Activated T-helper 2 cell treated with anti-CD3 and anti-CD28 coated beads, Interferon-gamma antibody, Interleukin-2, Interleukin-4, amounts not matched to agents 10 μg/mL and 5 μg/mL and 100 μg/mL, durations not matched to agents 14 hours and 24 hours and 36 hours (primary cell): Measurements from ENCODE around the gene LIN37. TPM values are rescaled to one million over a fixed set of nuclear protein-coding genes. Genes with fewer than 3 reads are reported as not detected.
"Not testable (repeated sequence)": the region's sequence is repeated elsewhere in the genome, so short reads cannot be mapped to it uniquely, and the experiment has no call there.

Experiments used
- DNase-seq: peaks from one replicate; pipeline ENCODE4 v3.0.0; 2021; ENCODE audit warnings: low spot score
- H3K27ac Mint-ChIP-seq: one replicate; pipeline ENCODE4 v1.8.0; 2021; ENCODE audit warnings: mixed read lengths
- H3K27me3 Mint-ChIP-seq: one replicate; pipeline ENCODE4 v1.8.0; 2021; ENCODE audit warnings: low read depth, mixed read lengths
- H3K36me3 Mint-ChIP-seq: one replicate; pipeline ENCODE4 v1.8.0; 2021; ENCODE audit warnings: low read depth, mixed read lengths
- H3K4me1 Mint-ChIP-seq: one replicate; pipeline ENCODE4 v1.8.0; 2021; ENCODE audit warnings: low read depth, mixed read lengths
- H3K4me3 Mint-ChIP-seq: one replicate; pipeline ENCODE4 v1.8.0; 2021; ENCODE audit warnings: low read depth, mild to moderate bottlenecking, moderate library complexity, mixed read lengths
- H3K9me3 Mint-ChIP-seq: one replicate; pipeline ENCODE4 v1.8.0; 2021; ENCODE audit warnings: mixed read lengths
- intact Hi-C: fragments of 100-400 bp; cut with micrococcal nuclease; formaldehyde crosslinking; loops from one replicate; pipeline ENCODE4 v1.15.1; 2023
- total RNA-seq: library from RNA; stranded (reverse); gene quantifications from 2 replicates; pipeline ENCODE4 v1.2.3, GENCODE V29; 2022

The LIN37 gene
- total RNA-seq, 1 donor from 2014 or later = 10.0 TPM

- no peak overlapping the region for H3K4me3 Mint-ChIP-seq
- H3K4me1 Mint-ChIP-seq = no peaks in the 10 kb centered on the region
- DNase-seq = no peak
- no peak overlapping the region for H3K27ac Mint-ChIP-seq
- H3K27me3 Mint-ChIP-seq = no peaks in the 10 kb centered on the region
- intact Hi-C loops = no loop called here
- H3K9me3 Mint-ChIP-seq = no peaks in the 10 kb centered on the region
- no peaks in the 10 kb centered on the region for H3K36me3 Mint-ChIP-seq
Observed at GRCh38 chr19:35789978-35790944, 41.9 kb downstream of the LIN37 start.

GRCh38 chr19:35790981-35791813, 42.8 kb downstream of the LIN37 start:
- Mint-ChIP-seq H3K36me3 (no peaks in the 10 kb centered on the region), H3K9me3 (no peaks in the 10 kb centered on the region), H3K27ac (no peak overlapping the region), H3K4me1 (no peaks in the 10 kb centered on the region), H3K4me3 (no peak overlapping the region), H3K27me3 (peaks cover 4% of the 10 kb centered on the region)
- no peak for DNase-seq
- intact Hi-C loops = no loop called here

DNA sequence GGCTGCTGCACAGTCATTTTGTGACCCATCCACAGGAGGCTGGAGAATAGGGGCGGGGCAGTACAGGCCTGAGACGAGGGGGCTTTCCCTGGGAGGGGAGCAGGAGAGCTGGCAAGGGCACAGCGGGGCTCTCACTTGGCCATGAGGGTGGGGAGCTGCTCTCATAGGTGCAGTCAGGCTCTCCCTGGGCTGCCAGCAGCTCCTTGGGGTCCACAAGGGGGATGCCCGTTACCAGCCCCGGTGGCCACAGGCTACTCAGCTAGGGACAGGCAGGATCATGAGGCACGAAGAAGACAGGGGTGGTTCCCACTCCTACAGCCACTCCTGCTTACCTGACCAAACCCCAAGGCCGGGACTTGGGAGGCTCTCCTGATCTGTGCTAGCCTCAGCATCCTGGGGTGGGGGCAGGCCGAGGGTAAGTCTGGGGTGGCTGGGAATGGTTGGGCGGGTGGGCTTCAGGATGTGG, 43.5 kb downstream of the LIN37 start:
- Mint-ChIP-seq H3K4me3 (no peak overlapping the region), H3K4me1 (no peaks in the 10 kb centered on the region), H3K36me3 (no peaks in the 10 kb centered on the region), H3K27ac (no peak overlapping the region), H3K27me3 (peaks cover 11% of the 10 kb centered on the region), H3K9me3 (no peaks in the 10 kb centered on the region)
- intact Hi-C loops = no loop called here
- DNase-seq = no peak

GRCh38 chr19:35792312-35792711, 43.9 kb downstream of the LIN37 start:
- Mint-ChIP-seq H3K4me1 (no peaks in the 10 kb centered on the region), H3K9me3 (no peaks in the 10 kb centered on the region), H3K4me3 (no peak overlapping the region), H3K27ac (no peak overlapping the region), H3K36me3 (no peaks in the 10 kb centered on the region), H3K27me3 (peaks cover 15% of the 10 kb centered on the region)
- intact Hi-C loops = no loop called here
- no peak for DNase-seq

DNA sequence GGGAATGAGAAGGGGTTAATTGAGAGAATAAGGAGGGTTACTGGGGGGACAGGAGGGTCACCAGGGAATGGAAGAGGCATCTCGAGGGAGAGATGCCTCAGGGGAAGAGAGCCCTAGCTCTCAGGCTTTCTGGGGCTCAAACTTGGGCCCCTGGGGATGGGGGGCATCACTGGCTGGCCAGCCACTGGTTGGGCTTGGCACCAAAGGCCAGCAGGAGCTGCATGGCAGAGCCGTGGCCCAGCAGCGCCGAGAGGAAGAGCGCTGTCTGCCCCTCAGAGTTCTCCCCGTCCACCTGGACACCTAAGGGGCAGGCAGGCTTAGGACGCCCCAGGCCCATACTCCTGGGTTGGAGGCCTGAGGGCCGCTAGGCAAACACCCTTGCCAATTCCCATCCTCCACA, 44.5 kb downstream of the LIN37 start:
- H3K27ac Mint-ChIP-seq = no peak overlapping the region

DNA sequence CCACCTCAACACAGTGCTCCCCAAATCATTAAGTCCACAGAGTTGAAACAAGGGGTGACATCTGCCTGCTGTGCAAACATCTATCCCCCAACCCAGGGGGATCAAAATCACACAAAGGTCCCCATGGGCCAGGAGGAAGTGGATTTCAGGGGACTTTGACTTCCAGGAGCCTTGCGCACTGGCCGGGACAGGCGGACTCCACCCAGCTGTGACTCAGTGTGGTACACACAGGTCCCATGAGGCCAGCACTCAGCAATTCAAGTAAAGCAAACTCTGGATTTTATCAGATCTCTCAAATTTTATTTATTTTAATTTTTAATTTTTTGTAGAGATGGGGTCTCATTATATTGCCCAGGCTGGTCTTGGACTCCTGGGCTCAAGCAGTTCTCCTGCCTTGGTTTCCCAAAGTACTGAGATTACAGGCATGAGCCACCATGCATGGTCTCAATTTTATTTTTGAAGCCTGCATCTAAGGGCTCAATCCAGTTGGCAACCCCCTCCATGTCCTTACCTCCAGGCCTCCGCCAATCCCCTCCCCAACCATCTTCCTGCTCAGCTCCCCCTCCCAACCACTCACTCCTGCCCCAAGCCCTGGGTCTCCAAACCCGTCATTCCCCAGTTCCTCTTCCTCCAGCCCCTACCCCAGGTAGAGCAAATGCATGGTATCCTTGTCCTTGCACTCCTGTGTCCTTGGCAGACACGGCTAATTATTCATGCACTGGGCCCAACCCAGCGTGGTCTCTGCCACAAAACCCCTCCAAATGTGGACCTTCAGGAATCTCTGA, 45.2 kb downstream of the LIN37 start:
- DNase-seq = no peak
- no peaks in the 10 kb centered on the region for H3K4me1 Mint-ChIP-seq
- intact Hi-C loops = no loop called here
- no peaks in the 10 kb centered on the region for H3K36me3 Mint-ChIP-seq
- peaks cover 20% of the 10 kb centered on the region for H3K27me3 Mint-ChIP-seq
- H3K27ac Mint-ChIP-seq = no peak overlapping the region
- H3K9me3 Mint-ChIP-seq = no peaks in the 10 kb centered on the region
- H3K4me3 Mint-ChIP-seq = no peak overlapping the region

More for the DNA sequence above, 44.5 kb downstream of the LIN37 start:
- Mint-ChIP-seq H3K4me1 (no peaks in the 10 kb centered on the region), H3K36me3 (no peaks in the 10 kb centered on the region), H3K9me3 (no peaks in the 10 kb centered on the region), H3K27me3 (peaks cover 18% of the 10 kb centered on the region), H3K4me3 (no peak overlapping the region)
- DNase-seq = no peak
- intact Hi-C loops = no loop called here

DNA sequence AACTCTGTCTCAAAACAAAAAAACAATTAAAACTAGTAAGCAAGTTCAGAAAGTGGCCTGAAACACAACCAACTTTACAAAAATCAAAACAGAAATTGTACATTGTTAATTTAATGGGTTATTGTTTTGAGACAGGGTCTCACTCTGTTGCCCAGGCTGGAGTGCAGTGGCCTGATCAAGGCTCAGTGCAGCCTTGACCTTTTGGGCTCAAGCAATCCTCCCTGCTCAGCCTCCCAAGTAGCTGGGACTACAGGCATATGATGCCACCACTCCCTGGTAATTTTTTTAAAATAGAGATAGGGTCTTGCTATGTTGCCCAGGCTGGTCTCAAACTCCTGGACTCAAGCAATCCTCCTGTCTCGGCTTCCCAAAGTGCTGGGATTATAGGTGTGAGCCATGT, 47.2 kb downstream of the LIN37 start:
- DNase-seq, H3K27ac Mint-ChIP-seq, H3K4me3 Mint-ChIP-seq, intact Hi-C loops, H3K36me3 Mint-ChIP-seq, H3K9me3 Mint-ChIP-seq, H3K4me1 Mint-ChIP-seq: not testable (repeated sequence)
- peaks cover 22% of the 10 kb centered on the region for H3K27me3 Mint-ChIP-seq

DNA sequence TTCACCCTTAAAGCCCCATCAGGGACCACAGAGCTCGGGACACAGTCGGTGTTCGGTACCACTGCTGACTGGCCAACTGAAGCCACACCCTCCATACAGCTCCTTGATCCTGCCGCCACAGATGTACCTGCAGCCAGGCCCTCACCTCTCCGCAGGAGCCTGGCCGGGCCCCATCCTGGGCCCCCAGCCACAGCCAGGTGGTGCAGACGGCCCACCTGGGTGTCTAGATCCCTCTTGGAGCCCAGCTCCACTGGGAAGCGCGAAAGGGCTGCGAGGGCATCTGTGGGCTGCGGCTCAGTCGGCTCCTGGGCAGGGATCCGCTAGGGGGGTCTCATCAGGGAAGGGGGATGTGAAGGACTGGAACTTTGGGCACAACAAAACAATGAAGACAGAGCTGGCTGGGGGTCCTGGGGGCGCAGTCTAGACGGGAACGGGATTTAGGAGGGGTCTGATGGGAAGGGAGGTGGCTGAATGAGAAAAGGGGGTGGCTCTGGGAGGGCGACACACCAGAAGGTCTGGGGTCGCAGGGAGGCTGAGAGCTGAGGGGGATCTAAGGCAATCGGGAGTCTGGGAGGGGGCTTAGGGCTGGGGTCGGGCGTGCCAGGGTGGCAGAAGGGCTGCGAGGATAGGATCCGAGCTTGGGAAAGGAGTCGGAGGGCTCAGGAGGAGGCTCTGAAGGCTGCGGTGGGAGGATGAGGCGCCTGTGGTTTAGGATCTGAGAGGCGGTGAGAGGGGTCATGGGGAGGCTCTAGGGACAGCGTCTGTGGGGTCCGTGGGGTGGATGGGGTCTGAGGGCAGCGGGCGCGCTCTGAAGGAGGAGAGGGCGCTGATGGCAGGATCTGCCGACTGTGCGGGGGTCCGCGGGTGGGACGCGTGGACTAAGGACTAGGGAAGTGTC, 48.5 kb downstream of the LIN37 start:
- Mint-ChIP-seq H3K4me1 (no peaks in the 10 kb centered on the region), H3K9me3 (no peaks in the 10 kb centered on the region), H3K27me3 (peaks cover 22% of the 10 kb centered on the region), H3K36me3 (no peaks in the 10 kb centered on the region), H3K27ac (no peak overlapping the region), H3K4me3 (no peak overlapping the region)
- DNase-seq = no peak
- intact Hi-C loops = no loop called here

DNA sequence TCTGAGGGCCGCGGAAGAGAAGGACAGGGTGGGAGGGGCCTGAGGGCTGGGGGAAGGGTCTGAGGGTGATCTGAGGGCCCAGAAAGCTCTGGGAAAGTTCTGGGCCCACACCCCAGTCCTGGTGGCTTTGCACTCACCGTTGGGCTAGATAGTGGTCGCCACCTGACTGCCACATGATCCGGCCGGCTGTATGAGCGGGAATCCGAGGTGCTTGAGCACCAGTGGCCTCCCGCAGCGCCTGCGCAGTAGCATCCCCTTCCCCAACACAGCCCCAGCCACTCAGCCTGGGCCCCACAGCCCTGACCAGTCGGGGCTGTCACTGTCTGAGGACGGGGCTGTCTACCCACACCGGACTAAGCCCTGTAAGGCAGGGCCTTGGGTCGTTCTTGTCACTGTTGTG, 49.3 kb downstream of the LIN37 start:
- intact Hi-C loops = no loop called here
- Mint-ChIP-seq H3K4me1 (no peaks in the 10 kb centered on the region), H3K36me3 (no peaks in the 10 kb centered on the region), H3K9me3 (no peaks in the 10 kb centered on the region), H3K4me3 (no peak overlapping the region), H3K27me3 (peaks cover 22% of the 10 kb centered on the region), H3K27ac (no peak overlapping the region)
- DNase-seq = no peak

DNA sequence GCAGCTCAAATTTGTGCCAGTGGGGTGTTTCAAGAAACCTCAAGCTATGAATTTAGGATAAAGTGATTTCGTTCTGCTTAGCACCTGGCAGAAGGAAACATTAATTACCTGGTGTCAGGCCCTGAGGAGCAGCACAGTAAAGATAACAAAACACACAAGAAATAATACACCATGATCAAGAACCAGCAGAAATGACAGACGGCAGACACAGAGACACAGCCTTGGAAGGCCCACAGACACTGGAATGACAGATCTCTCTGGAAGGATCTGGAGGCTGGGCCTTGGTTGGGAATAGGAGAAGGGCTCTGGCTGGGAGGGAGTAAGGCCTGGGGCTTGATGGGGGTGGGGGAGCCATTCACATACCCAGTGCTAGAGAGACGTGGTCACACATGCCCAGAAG, 53.5 kb downstream of the LIN37 start:
- H3K9me3 Mint-ChIP-seq = no peaks in the 10 kb centered on the region

More for the DNA sequence above, 53.5 kb downstream of the LIN37 start:
- DNase-seq = no peak
- Mint-ChIP-seq H3K4me1 (peaks cover 8% of the 10 kb centered on the region), H3K27me3 (peaks cover 12% of the 10 kb centered on the region), H3K27ac (no peak overlapping the region), H3K4me3 (no peak overlapping the region), H3K36me3 (no peaks in the 10 kb centered on the region)
- intact Hi-C loops = no loop called here
